22Rv1 (cell line): ENCODE measurements around the gene MKKS.

ENCODE experiments used
- H3K27ac ChIP-seq: fragments of 450-650 bp; 2 replicates; pipeline ENCODE4 v1.5.1; 2017
- ZFX ChIP-seq: fragments of 450-650 bp; IDR thresholded peaks from 2 replicates; pipeline ENCODE4 v1.6.1; 2017; ENCODE audit warnings: antibody characterized with exemption, borderline replicate concordance
- TF ChIP-seq, protein P1 (sequence below): fragments of 450-650 bp; IDR thresholded peaks from 2 replicates; pipeline ENCODE4 v1.5.1; 2017; ENCODE audit warnings: mild to moderate bottlenecking

Gene MKKS

DNA sequence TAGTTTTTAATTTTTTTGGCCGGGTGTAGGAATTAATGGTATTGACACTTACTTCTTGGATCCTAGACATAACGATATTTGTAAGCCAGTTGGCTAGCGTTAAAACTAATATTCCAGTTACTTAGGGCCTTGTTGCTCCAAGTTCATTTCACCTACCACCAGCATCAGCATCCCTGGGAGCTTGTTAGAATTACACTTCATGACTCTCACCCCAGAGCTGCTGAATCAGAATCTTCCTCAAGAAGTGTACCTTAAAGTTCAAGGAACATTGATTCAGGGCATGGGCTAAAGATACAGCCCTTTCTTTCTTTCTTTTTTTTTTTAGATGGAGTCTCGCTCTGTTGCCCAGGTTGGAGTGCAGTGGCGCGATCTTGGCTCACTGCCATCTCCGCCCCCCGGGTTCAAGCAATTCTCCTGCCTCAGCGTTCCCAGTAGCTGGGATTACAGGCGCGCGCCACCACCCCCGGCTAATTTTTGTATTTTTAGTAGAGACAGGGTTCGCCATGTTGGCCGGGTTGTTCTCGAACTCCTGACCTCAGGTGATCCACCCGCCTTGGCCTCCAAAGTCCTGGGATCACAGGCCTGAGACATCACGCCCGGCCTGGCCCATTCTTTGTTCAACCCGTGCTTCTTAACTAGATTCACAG, 2.2 kb upstream of the MKKS start:
- peak overlapping the region; percentile 92 for H3K27ac ChIP-seq
- TF ChIP-seq, protein P1, sequence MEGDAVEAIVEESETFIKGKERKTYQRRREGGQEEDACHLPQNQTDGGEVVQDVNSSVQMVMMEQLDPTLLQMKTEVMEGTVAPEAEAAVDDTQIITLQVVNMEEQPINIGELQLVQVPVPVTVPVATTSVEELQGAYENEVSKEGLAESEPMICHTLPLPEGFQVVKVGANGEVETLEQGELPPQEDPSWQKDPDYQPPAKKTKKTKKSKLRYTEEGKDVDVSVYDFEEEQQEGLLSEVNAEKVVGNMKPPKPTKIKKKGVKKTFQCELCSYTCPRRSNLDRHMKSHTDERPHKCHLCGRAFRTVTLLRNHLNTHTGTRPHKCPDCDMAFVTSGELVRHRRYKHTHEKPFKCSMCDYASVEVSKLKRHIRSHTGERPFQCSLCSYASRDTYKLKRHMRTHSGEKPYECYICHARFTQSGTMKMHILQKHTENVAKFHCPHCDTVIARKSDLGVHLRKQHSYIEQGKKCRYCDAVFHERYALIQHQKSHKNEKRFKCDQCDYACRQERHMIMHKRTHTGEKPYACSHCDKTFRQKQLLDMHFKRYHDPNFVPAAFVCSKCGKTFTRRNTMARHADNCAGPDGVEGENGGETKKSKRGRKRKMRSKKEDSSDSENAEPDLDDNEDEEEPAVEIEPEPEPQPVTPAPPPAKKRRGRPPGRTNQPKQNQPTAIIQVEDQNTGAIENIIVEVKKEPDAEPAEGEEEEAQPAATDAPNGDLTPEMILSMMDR, result no peak
- no peak for TF ChIP-seq ZFX

DNA sequence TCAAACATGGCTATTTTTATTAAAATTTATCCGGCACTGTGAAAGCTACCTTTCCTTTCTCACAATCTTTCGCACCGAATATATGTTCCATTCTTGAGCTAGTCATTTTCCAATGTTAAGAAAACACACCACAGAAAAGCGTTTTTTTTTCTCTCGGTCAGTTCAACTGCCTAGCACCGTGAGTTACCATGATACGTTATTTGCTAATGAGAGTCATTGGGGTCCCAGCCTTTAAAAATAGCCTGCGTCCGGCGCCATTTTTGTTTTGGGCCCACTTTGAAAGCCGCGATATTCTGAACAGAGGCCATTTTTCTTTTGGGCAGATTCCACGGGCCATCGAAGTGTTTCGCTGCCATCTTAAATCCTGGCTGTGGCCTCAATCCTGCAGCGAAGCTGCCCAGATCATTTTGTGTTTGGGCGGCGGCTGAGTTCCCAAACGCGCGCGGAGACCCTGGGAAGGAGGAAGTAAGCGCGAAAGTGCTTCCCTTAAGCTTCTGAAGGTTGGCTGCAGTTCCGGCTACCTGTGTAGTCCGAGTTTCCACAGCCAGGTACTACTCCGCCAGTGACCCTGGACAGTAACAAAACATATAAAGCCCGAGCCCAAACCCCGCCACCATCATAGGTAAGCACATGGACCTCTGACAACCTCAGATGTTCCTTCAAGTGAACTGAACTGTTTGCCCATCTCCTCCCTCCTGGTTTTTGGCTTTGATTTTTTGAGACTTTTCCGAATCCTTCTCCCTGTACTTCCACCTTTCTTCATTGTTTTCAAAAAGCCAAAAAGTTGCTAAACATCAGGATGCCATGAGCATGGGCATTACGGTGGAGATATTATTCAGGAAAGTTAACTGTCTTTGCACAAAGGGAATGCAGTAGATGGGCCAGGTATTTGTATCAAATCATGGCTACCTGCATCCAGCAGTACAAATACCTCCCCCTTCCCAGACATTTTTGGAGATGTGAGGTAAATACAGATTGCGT, 1.1 kb upstream of the MKKS start, which contains the start of gene SLX4IP:
Gene SLX4IP (plus strand): TSS at position 474 of the 981 bp plus-strand sequence. CDS start 22,900 bp downstream, outside the sequence.
- TF ChIP-seq ZFX, result no peak
- TF ChIP-seq, protein P1, result no peak
- peak within 1 kb of the TSS; percentile 92 for H3K27ac ChIP-seq

DNA sequence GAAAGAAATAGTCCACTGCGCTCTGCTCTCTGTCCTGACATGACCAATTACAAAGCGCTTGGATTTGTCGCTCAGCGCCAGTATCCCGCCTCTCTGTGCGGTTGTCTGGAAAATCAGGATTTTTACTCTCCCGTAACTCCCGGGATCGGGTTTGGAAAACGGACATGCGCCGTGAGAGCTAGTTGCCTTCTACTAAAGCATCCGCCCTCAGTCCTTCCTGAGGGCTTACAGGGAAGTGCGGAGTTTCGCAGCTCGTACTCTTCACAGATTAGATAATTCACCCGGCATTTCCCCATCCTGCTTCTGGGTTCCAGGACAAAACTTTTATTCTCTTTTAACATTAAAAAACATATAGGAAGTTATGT, 427 bp upstream of the MKKS start:
- no peak for TF ChIP-seq ZFX
- TF ChIP-seq, protein P1, result no peak
- peak overlapping the region; percentile 92 for H3K27ac ChIP-seq

DNA sequence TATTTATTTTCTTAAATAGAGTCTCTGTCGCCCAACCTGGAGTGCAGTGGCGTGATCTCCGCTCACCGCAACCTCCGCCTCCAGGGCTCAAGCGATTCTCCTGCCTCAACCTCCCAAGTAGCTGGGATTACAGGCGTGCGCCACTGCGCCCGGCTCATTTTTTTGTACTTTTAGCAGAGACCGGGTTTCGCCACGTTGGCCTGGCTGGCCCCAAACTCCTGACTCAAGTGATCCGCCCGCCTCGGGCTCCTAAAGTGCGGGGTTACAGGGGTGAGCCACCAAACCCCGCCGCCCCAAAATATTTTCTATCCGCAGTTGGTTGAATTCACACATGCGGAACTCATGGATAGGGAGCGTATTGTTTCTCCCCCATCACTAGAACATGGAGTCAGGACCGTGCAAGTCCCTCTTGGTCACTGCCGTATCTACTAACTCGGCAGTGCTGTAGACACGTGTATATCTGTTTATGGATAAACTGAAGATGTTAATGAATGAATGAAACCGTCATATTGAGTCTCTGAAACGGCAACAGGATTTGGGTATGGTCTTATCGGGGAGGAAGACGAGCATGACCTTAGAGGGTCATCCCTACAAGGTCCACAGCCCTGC, 904 bp downstream of the MKKS start:
- TF ChIP-seq, protein P1, result no peak
- no peak for TF ChIP-seq ZFX
- peak overlapping the region; percentile 92 for H3K27ac ChIP-seq

DNA sequence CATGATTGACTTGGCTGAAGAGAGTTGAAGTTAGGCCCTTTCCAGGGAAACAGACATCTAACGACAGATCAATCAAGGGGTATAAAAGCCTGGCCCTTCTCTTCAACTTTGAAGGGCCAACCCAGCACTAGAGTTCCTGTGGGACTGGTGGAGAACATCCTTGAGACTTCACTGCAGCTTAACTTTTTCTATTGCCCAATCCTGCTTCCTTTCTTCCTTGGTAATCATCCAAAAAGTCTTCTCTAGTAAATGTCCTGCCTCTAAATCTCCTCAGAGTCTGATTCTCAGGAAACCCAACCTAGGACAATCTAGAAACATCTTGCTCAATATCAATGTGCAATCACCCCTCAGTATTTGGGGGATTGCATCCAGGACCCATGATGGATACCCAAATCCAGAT, 1.9 kb downstream of the MKKS start:
- no peak overlapping the region for H3K27ac ChIP-seq
- no peak for TF ChIP-seq ZFX
- TF ChIP-seq, protein P1, result no peak

DNA sequence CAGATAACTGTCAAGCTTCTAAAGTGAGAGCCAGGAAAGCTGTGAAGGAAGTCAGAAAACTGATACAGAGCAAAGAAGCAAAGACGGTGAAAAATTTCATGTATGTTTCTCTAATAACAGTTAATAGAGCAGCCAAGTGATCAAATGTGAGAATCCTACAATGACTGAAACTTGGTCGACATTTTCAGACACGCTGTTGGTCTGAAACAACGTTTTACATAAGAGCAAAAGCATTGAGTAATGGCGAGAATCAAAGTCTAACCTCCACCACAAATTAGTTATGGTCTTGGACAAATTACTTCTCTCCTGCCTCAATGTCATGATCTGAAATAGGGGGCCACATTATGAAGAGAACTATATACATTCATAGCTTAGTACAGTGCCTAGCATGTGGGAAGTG, 3.3 kb downstream of the MKKS start:
- no peak overlapping the region for H3K27ac ChIP-seq
- no peak for TF ChIP-seq ZFX
- TF ChIP-seq, protein P1, result no peak
